Measurements from ENCODE around the gene HOXD11.

The HOXD11 gene

DNA sequence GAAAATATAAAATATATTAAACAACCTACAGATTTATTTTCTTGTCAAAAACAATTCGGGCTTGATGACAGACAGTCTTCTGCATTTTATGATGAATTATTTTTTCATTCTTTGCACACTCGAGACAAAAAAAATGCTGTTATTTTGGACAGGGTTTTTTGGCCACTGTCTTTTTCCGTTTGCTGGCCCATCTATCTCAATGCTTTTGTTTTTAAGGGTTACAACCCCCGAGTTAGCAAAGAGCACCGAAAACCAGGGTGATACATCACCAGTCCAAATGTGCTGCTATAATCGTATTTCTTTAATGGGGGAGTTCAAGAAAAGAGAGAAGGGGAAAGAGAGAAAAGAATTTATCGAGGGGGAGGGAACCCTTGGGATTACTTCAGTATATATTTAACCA is 31.0 kb upstream of the HOXD11 start:
- Histone ChIP-seq H3K9ac (ENCODE audit: low read length) (no peak overlapping the region), H3K4me1 (ENCODE audit: control insufficient read depth, insufficient read depth, low read length) (peaks cover 12% of the 10 kb centered on the region), H3K9me3 (ENCODE audit: control insufficient read depth, low read length) (no peaks in the 10 kb centered on the region), H3K27me3 (ENCODE audit: control insufficient read depth, insufficient read depth, low read length) (peaks cover 91% of the 10 kb centered on the region), H3K4me3 (ENCODE audit: low read length) (no peak overlapping the region), H3K36me3 (ENCODE audit: control insufficient read depth, insufficient read depth, low read length) (no peaks in the 10 kb centered on the region)

DNA sequence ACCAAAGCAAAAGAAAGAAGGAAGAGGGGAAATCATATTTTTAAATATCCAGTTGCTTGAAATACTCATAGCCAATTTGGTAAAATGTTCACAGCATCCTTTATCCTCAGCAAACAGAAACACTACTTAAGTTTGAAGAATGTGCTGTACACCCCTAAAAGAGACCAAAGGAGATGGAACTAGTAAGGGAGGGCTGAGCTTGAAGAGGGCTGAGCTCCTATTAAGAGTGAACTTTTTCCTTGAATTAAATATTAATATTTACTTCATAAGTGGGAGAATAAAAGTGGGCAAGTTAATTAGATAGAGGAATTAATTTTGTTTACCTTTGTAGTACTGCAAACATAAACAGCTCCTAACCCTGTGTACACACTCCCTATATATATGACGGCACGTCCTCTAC is 30.3 kb upstream of the HOXD11 start:
- Histone ChIP-seq H3K4me1 (ENCODE audit: control insufficient read depth, insufficient read depth, low read length) (peaks cover 12% of the 10 kb centered on the region), H3K9ac (ENCODE audit: low read length) (no peak overlapping the region), H3K27me3 (ENCODE audit: control insufficient read depth, insufficient read depth, low read length) (peaks cover 91% of the 10 kb centered on the region), H3K36me3 (ENCODE audit: control insufficient read depth, insufficient read depth, low read length) (no peaks in the 10 kb centered on the region), H3K4me3 (ENCODE audit: low read length) (no peak overlapping the region), H3K9me3 (ENCODE audit: control insufficient read depth, low read length) (no peaks in the 10 kb centered on the region)

DNA sequence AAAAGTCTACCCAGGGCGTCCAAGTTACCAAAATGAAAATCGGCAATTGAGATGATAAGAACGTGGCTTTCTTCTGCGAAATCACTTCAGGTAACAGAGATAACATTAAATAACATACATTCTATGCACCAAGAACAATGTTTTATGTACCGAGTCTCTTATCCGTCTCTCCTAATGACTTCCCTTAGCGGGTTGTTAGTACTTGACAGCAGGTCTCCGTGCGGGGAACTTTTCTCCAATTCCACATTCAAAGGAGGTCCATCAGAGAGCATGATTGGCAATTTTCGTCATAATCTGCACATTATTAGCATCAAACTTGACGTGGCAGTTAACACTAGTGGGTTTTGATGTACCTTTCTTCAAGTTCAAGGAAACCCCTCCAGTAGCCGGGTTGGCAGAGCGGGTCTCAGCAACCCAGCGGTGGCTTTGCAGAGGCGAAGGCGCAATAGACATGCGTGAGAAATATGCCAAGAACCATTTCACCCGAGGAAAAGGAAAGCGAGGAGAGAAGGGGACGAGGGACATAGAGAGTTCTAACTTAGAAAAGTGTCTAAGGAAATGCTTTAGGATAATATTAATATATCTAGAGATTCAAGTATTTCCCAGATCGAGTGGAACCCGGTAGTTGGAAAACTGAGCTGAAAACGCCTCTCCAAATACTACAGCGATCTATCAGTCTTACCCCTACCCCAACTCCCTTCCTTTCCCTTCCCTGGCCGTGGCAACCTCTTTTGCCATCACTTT is 28.4 kb upstream of the HOXD11 start:
- Histone ChIP-seq H3K9ac (ENCODE audit: low read length) (no peak overlapping the region), H3K4me3 (ENCODE audit: low read length) (no peak overlapping the region), H3K9me3 (ENCODE audit: control insufficient read depth, low read length) (no peaks in the 10 kb centered on the region), H3K4me1 (ENCODE audit: control insufficient read depth, insufficient read depth, low read length) (peaks cover 12% of the 10 kb centered on the region), H3K27me3 (ENCODE audit: control insufficient read depth, insufficient read depth, low read length) (peaks cover 91% of the 10 kb centered on the region), H3K36me3 (ENCODE audit: control insufficient read depth, insufficient read depth, low read length) (no peaks in the 10 kb centered on the region)

DNA sequence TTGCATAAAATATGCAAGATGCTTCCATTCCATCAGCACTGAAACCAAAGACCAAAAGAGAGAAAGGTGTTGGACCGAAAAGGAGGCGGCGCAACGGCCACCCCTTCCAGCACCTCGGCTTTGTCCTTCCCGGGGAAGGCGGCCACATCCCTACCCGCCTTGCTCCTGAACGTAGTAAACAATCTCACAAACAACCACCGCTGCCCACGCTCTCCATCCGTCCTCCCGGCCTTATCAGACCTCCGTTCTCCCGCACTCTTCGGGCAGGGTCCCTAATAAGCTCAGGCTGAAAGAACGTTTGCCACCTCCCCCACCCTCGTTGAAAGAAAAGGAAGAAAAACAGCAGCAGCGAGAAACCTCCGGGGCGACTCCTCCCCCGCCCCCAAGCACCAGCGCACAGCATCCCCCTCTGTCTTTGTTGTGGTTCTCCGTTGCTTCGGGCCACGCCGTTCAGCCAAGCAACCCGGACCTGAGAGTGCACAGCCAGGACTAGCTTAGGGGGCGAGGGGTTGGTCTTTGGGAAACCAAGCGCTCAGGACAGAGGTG is 27.7 kb upstream of the HOXD11 start:
- H3K36me3 ChIP-seq (ENCODE audit: control insufficient read depth, insufficient read depth, low read length): no peaks in the 10 kb centered on the region
- H3K27me3 ChIP-seq (ENCODE audit: control insufficient read depth, insufficient read depth, low read length): peaks cover 91% of the 10 kb centered on the region
- H3K4me1 ChIP-seq (ENCODE audit: control insufficient read depth, insufficient read depth, low read length): peaks cover 12% of the 10 kb centered on the region
- peaks cover under 1% of the 10 kb centered on the region for H3K9me3 ChIP-seq (ENCODE audit: control insufficient read depth, low read length)
- no peak overlapping the region for H3K9ac ChIP-seq (ENCODE audit: low read length)
- H3K4me3 ChIP-seq (ENCODE audit: low read length): no peak overlapping the region

DNA sequence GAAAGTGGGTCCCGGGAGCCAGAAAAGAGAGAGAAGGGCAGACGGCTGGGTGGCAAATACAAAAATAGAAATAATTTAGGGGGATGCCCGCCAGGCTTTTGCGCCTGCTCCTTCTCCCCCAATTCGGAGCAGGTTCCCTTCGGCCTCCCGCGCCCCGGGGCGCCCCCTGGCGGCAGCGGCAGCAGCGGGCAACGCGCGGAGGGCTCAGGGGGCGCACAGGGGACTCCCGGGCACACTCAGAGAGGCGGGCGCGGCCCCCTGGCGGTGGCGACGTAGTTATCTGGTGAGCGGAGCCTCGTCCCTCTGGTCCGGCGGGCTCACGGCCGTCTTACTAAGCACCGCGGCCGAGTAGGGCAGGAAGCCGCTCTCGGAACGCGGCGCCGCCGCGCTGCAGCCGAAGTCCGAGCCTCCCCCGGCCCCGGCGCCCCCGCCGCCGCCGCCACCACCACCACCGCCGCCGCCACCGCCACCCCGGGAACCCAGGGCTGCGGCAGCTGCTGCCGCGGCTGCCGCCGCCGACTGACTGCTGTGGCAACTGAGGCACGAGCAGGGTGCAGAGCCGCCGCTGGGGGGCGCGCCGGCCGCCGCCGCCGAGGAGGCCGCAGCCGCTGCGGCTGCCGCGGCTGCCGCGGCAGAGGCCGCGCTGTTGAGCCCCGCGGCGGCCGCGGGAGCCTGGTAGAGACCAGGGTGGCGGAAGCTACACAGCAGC is 27.1 kb upstream of the HOXD11 start:
- Histone ChIP-seq H3K9ac (ENCODE audit: low read length) (no peak overlapping the region), H3K4me1 (ENCODE audit: control insufficient read depth, insufficient read depth, low read length) (peaks cover 12% of the 10 kb centered on the region), H3K4me3 (ENCODE audit: low read length) (no peak overlapping the region), H3K36me3 (ENCODE audit: control insufficient read depth, insufficient read depth, low read length) (no peaks in the 10 kb centered on the region), H3K9me3 (ENCODE audit: control insufficient read depth, low read length) (peaks cover 3% of the 10 kb centered on the region), H3K27me3 (ENCODE audit: control insufficient read depth, insufficient read depth, low read length) (peaks cover 91% of the 10 kb centered on the region)

DNA sequence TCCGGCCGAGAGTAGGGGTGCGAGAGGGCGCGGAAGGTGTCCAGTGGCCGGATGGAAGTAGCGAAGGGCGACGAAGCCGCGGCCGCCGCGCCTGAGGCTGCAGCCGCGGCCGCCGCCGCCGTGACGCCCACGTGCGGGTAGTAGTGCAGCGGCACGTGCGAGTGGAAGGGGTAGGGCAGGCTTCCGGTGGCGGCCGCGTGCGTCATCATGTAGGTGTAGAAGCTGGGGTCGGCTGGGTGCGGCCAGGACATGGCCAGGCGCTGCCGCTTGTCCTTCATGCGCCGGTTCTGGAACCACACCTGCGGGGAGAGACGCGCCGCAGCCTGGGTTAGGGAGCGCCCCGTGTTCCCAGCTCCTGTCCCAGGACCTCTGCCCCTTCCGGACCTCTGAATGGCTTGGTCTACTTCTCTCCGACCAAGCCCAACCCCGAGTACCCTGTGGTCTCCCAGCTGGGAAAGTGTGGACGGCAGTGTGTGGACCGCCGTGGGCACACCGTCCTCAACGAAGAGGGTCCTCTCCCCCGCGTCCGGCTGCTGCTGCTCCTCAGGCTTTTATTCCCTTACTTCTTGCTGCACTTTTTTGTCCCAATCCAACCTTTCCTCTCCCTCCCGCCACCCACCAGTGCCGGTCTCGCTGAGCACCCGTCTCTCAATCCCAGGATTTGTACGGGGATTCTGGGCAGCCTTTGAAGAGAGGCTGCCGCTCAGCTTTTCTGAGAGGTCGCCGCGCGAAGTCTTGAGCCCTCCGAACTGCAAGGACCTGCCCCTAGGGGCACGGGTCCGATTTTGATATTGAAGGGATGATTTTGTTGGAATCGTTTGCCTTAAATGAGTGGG is 26.3 kb upstream of the HOXD11 start:
- Histone ChIP-seq H3K9me3 (ENCODE audit: control insufficient read depth, low read length) (peaks cover 3% of the 10 kb centered on the region), H3K27me3 (ENCODE audit: control insufficient read depth, insufficient read depth, low read length) (peaks cover 91% of the 10 kb centered on the region), H3K9ac (ENCODE audit: low read length) (no peak overlapping the region), H3K4me1 (ENCODE audit: control insufficient read depth, insufficient read depth, low read length) (peaks cover 16% of the 10 kb centered on the region), H3K36me3 (ENCODE audit: control insufficient read depth, insufficient read depth, low read length) (no peaks in the 10 kb centered on the region), H3K4me3 (ENCODE audit: low read length) (no peak overlapping the region)

DNA sequence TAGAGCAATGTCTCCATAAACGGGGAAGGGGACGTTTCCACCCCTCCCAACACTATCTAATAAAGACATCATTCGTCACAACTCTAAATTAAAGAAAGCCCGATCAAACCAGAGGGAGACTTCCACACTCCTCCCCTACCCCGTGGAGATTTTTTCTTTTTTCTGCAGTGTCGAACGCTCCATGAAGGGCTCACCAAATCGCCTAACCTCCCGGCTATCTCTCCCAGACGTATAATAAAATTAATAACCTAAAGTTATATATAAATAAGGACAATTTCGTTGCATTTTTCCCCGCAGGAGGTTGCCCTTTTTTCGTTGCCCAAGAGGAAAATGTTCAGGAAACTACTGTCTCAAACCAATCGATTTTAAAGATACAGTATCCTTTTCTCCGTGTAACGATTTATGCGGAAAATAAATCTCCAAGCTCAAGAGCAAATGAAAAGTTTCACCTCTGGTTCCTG is 25.7 kb upstream of the HOXD11 start:
- Histone ChIP-seq H3K36me3 (ENCODE audit: control insufficient read depth, insufficient read depth, low read length) (no peaks in the 10 kb centered on the region), H3K9ac (ENCODE audit: low read length) (no peak overlapping the region), H3K27me3 (ENCODE audit: control insufficient read depth, insufficient read depth, low read length) (peaks cover 93% of the 10 kb centered on the region), H3K9me3 (ENCODE audit: control insufficient read depth, low read length) (peaks cover 3% of the 10 kb centered on the region), H3K4me3 (ENCODE audit: low read length) (no peak overlapping the region), H3K4me1 (ENCODE audit: control insufficient read depth, insufficient read depth, low read length) (peaks cover 22% of the 10 kb centered on the region)

DNA sequence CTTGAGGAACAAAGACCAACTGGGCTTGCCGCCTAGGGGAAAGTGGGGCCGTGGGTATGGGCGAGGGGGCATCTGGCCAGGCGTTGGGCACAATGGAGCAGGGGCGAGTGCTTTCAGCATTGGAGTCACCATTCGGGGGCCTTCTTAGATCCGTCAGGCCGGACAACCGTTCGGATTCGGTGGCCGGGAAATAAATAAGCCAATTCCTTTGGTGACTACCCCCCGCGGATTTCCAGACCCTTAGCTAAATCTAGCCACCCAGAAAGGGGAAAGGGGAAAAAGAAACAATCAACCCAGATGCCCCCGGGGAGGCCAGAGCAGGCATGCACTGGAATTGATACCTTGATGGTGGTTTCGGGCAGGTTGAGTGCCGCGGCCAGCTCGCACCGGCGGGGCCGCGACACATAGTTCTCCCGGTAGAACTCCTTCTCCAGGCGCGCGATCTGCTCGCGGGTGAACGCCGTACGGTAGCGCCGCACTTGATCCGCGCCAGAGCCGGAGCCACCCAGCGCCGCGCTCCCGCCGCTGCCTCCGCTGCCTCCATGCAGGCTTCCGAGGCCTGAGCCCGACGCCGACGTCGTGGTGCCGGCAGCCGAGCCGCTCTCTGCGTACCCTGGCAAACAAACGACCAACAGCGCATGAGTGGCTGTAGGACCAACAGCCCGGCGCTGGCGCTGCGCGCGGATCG is 25.1 kb upstream of the HOXD11 start:
- H3K4me3 ChIP-seq (ENCODE audit: low read length): no peak overlapping the region
- H3K4me1 ChIP-seq (ENCODE audit: control insufficient read depth, insufficient read depth, low read length): peaks cover 22% of the 10 kb centered on the region
- H3K9me3 ChIP-seq (ENCODE audit: control insufficient read depth, low read length): peaks cover 3% of the 10 kb centered on the region
- H3K27me3 ChIP-seq (ENCODE audit: control insufficient read depth, insufficient read depth, low read length): peaks cover 93% of the 10 kb centered on the region
- no peak overlapping the region for H3K9ac ChIP-seq (ENCODE audit: low read length)
- H3K36me3 ChIP-seq (ENCODE audit: control insufficient read depth, insufficient read depth, low read length): no peaks in the 10 kb centered on the region

DNA sequence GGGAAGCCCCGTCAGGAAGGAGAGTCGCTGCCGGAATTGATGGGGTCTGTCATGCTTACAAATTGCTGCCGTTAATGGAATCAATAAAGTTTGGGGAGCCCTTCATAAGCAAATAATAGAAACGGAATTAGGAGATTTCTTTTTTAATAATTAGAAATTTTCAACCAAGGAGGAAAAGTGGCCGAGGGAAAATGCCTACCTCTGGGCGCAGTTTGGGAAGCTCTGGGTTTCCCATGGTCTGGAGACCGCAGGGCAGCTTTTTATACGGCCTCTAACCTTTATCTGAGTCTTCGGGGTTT is 24.6 kb upstream of the HOXD11 start:
- Histone ChIP-seq H3K4me1 (ENCODE audit: control insufficient read depth, insufficient read depth, low read length) (peaks cover 22% of the 10 kb centered on the region), H3K9me3 (ENCODE audit: control insufficient read depth, low read length) (peaks cover 3% of the 10 kb centered on the region), H3K4me3 (ENCODE audit: low read length) (no peak overlapping the region), H3K36me3 (ENCODE audit: control insufficient read depth, insufficient read depth, low read length) (no peaks in the 10 kb centered on the region), H3K9ac (ENCODE audit: low read length) (no peak overlapping the region), H3K27me3 (ENCODE audit: control insufficient read depth, insufficient read depth, low read length) (peaks cover 94% of the 10 kb centered on the region)

DNA sequence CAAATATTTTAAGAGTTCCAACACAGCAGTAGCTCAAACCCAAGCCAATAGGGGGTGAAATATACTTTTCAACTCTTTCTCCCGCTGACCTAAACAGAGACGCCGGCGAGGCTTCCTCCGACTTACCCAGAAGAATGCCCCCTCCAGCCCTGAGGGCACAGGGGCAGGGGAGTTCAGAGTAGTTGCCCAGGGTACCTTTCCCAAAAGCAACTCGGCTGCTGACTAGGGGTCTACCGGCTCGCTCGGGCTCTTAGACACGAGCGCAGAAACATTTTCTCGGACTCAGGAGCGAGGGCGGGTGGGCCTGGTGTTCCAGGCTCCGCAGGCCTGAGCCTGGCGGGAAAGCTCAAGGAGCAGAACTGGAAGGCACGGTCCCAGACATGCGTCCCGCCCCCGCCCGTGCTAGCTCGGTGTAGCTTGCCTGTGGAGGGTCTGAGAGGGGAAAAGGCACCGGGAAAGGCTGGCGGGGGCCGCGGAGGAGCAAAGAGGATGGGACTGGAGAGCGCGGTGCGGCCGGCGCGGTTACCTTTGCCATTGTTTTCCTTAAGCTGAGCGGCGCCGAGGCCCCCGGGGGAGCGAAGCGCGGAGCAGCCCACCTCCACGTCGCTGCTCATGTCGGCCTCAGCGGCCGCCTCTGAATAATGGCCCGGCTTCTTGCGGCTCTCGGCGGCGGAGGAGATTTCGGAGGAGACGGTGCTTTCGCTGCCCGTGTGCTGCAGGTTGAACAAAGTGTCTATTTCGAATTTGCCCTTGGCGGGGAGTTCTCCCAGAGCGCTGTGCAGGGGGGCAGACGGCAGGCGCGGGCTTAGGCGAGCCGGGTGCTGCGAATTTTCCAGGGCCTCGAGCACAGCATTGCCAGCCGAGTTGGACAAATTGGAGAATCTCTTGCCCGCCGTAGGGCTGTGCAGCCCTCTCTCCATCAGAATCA is 24.0 kb upstream of the HOXD11 start:
- Histone ChIP-seq H3K4me3 (ENCODE audit: low read length) (no peak overlapping the region), H3K36me3 (ENCODE audit: control insufficient read depth, insufficient read depth, low read length) (no peaks in the 10 kb centered on the region), H3K9me3 (ENCODE audit: control insufficient read depth, low read length) (peaks cover 3% of the 10 kb centered on the region), H3K4me1 (ENCODE audit: control insufficient read depth, insufficient read depth, low read length) (peaks cover 26% of the 10 kb centered on the region), H3K9ac (ENCODE audit: low read length) (no peak overlapping the region), H3K27me3 (ENCODE audit: control insufficient read depth, insufficient read depth, low read length) (peaks cover 97% of the 10 kb centered on the region)

DNA sequence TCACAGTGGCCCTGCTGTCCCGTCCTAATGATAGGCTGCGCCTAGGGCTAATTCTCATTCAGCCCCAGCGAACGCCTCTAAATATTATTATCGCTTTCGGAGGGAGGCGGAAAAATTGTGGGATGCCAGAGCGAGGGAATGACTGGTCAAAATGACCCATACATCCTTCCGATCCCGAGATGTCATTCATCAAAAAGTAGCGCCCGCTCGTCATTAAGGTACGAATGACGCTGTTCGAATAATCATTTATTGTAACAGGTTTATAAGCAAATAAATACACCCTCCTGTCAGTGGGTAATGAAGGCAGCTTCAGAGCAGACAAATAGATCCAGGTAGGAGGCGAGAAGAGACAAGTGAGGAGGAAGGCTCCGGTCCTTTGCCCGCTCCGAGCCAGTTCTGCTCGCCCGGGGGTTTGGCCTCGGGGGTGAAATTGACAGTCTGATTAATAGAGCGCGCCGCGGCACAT is 23.3 kb upstream of the HOXD11 start, which contains the start of gene EVX2:
EVX2 (minus strand) TSS at position 167 of the 466 bp plus-strand sequence. CDS start 186 bp downstream, outside the sequence.
- no peaks in the 10 kb centered on the region for H3K36me3 ChIP-seq (ENCODE audit: control insufficient read depth, insufficient read depth, low read length)
- H3K27me3 ChIP-seq (ENCODE audit: control insufficient read depth, insufficient read depth, low read length): peaks cover 97% of the 10 kb centered on the region
- H3K4me1 ChIP-seq (ENCODE audit: control insufficient read depth, insufficient read depth, low read length): peaks cover 32% of the 10 kb centered on the region
- peaks cover 3% of the 10 kb centered on the region for H3K9me3 ChIP-seq (ENCODE audit: control insufficient read depth, low read length)
- no peak within 1 kb of the TSS for H3K4me3 ChIP-seq (ENCODE audit: low read length)
- H3K9ac ChIP-seq (ENCODE audit: low read length): no peak within 1 kb of the TSS

All from mucosa of stomach (tissue), 1 donor.